Vagina (tissue), 2 donors: Measurements from ENCODE around the gene PLGRKT. TPM values are rescaled to one million over a fixed set of nuclear protein-coding genes. Genes with fewer than 3 reads are reported as not detected.

ENCODE experiments used
- DNase-seq, 2 donors: peaks; one replicate each; pipeline ENCODE4 v3.0.0-alpha.2; 2017; ENCODE audit errors: extremely low spot score in 2 of 2
- H3K27ac ChIP-seq: fragments of 200-600 bp; sonication (generic); one replicate; pipeline ENCODE4 v1.5.1; 2019
- H3K27me3 ChIP-seq: fragments of 200-600 bp; sonication (generic); one replicate; pipeline ENCODE4 v1.5.1; 2019
- H3K36me3 ChIP-seq, 2 donors: fragments of 200-600 bp; sonication (generic); one replicate each; pipeline ENCODE4 v1.5.1; 2017 to 2019
- H3K4me1 ChIP-seq: fragments of 200-600 bp; sonication (generic); one replicate; pipeline ENCODE4 v1.5.1; 2019
- H3K4me3 ChIP-seq, 2 donors: fragments of 200-600 bp; sonication (generic); 1 replicate in 1 of 2; 2 replicates in 1 of 2; pipeline ENCODE4 v1.5.1; 2016 to 2019
- H3K9me3 ChIP-seq: fragments of 200-600 bp; sonication (generic); one replicate; pipeline ENCODE4 v1.5.1; 2019
- CTCF ChIP-seq, 3 experiments: fragments of 450-650 bp in 2 of 3; fragments of 200-600 bp in 1 of 3; sonication (generic) in 1 of 3; IDR thresholded peaks; one replicate each; pipeline ENCODE4 v1.5.1; 2017 to 2019; ENCODE audit warnings: antibody characterized with exemption in 3 of 3, mild to moderate bottlenecking in 2 of 3, moderate library complexity in 2 of 3
- POLR2A ChIP-seq, 2 donors: fragments of 450-650 bp; IDR thresholded peaks; one replicate each; pipeline ENCODE4 v1.6.1; 2017; ENCODE audit warnings: antibody characterized with exemption in 2 of 2, mild to moderate bottlenecking in 2 of 2, moderate library complexity in 2 of 2
- POLR2AphosphoS5 ChIP-seq, 2 donors: sonication (generic); formaldehyde crosslinking; IDR thresholded peaks; one replicate each; pipeline ENCODE4 v1.9.0; 2017; ENCODE audit warnings: antibody characterized with exemption in 2 of 2, mild to moderate bottlenecking in 2 of 2, low read depth in 1 of 2; ENCODE audit not compliant: insufficient read depth in 1 of 2
- intact Hi-C: fragments of 100-400 bp; cut with DNase I; formaldehyde crosslinking; loops from one replicate; pipeline ENCODE4 v1.15.1; 2023
- total RNA-seq: library from RNA; depleted of rRNA; stranded (reverse); fragments of >200 nt; gene quantifications from one replicate; pipeline ENCODE4 v1.2.3, GENCODE V29; 2016

Gene PLGRKT
- total RNA-seq, 1 donor from 2014 or later = 10.1 TPM

DNA sequence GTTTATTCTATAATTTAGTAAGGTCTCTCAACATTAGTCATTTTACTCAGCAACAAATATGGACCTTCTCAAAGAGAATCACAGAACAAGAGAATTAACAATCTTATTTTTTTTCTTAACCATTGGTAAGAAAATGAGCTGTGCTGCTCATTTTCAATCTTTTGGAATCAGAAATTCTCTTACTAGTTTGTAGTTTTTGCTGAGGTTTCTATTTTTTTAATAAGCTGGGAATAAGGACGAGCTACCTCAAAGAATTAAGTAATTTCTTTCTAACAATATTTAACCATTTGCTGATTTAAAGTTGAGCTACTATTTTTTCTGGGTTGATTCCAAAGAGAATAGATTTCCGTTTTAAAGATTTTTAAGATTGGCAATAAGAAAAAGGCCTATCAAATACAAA is 44.2 kb downstream of the PLGRKT start:
- TF ChIP-seq CTCF (IDR thresholded peaks at IDR 0.05) = no peak
- TF ChIP-seq POLR2AphosphoS5 (IDR thresholded peaks at IDR 0.05; ENCODE audit: insufficient read depth in 1 of 2, low read depth in 1 of 2) = no peak
- TF ChIP-seq POLR2A (IDR thresholded peaks at IDR 0.05) = no peak
- Histone ChIP-seq H3K27me3 (no peaks in the 10 kb centered on the region), H3K4me3 (no peak overlapping the region), H3K9me3 (no peaks in the 10 kb centered on the region), H3K27ac (no peak overlapping the region), H3K4me1 (peaks cover 11% of the 10 kb centered on the region), H3K36me3 (no peaks in the 10 kb centered on the region)
- intact Hi-C loops = no loop called here
- DNase-seq = no peak

DNA sequence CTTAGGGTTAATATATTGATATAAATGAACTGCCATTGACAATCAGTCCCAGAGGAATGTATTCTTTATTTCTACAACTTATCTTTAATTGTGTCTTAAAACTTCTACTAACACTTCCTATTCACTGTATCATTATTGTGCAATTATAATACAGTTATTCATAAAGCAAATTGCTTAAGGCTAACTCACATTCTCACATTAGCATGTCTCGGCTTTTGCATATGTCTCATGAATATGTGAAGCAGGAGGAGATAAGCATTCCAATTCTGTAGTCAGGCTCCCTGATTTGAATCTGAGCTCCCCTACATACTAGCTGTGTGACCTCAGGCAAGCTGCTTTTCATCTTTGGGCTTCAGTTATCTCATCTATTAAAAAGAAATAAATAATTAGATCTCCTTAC is 45.4 kb downstream of the PLGRKT start:
- DNase-seq = no peak
- H3K27me3 ChIP-seq = no peaks in the 10 kb centered on the region
- intact Hi-C loops = no loop called here
- H3K36me3 ChIP-seq = no peaks in the 10 kb centered on the region
- no peak overlapping the region for H3K4me3 ChIP-seq
- H3K27ac ChIP-seq = no peak overlapping the region
- H3K4me1 ChIP-seq = peaks cover 11% of the 10 kb centered on the region
- TF ChIP-seq POLR2A (IDR thresholded peaks at IDR 0.05) = no peak
- no peak for TF ChIP-seq CTCF (IDR thresholded peaks at IDR 0.05)
- TF ChIP-seq POLR2AphosphoS5 (IDR thresholded peaks at IDR 0.05; ENCODE audit: insufficient read depth in 1 of 2, low read depth in 1 of 2) = no peak
- H3K9me3 ChIP-seq = no peaks in the 10 kb centered on the region

DNA sequence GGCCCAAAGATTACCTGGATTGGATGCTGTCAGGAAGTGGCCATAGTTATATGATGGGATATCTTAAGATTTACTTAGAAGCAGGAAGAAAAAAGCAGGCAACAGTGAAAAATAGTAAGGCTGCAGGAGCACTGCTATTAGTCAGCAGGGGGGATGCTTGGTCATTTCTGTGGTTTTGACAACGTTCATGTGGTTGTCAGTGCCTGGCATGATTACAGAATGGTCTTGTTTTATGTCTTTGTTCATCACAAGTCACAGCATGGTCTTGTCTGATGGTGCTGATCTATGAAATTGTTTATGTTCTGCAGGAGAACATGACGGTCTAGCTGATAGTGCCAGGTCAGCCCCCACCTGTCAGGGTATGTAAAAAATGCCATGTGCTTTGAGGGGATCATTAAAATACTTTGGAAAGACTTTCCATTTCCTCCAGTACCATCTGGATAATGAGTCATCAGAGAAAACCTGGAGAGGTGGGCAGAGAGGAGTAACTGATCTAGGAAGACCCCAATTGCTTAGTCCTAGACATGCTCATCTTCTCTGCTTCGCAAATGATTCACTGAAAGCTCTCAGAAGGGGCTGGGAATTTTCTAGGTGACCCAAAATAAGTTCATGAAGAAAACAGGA is 48.5 kb downstream of the PLGRKT start:
- TF ChIP-seq CTCF (IDR thresholded peaks at IDR 0.05) = no peak
- no peak for TF ChIP-seq POLR2A (IDR thresholded peaks at IDR 0.05)
- TF ChIP-seq POLR2AphosphoS5 (IDR thresholded peaks at IDR 0.05; ENCODE audit: insufficient read depth in 1 of 2, low read depth in 1 of 2) = no peak

GRCh38 chr9:5388026-5388819 is 49.5 kb downstream of the PLGRKT start:
- no peak overlapping the region for H3K4me3 ChIP-seq
- no peak for TF ChIP-seq POLR2AphosphoS5 (IDR thresholded peaks at IDR 0.05; ENCODE audit: insufficient read depth in 1 of 2, low read depth in 1 of 2)
- TF ChIP-seq POLR2A (IDR thresholded peaks at IDR 0.05) = no peak
- TF ChIP-seq CTCF (IDR thresholded peaks at IDR 0.05) = no peak
- no peaks in the 10 kb centered on the region for H3K9me3 ChIP-seq
- no peak overlapping the region for H3K27ac ChIP-seq
- no peaks in the 10 kb centered on the region for H3K27me3 ChIP-seq
- H3K4me1 ChIP-seq = peaks cover 11% of the 10 kb centered on the region
- DNase-seq = no peak
- H3K36me3 ChIP-seq = no peaks in the 10 kb centered on the region
- intact Hi-C loops = loop anchor here (10.0 kb wide), 1 partner anchor 83 kb away; the partner anchor contains the start of gene RLN2

More for the DNA sequence above, 48.5 kb downstream of the PLGRKT start:
- Histone ChIP-seq H3K4me1 (peaks cover 11% of the 10 kb centered on the region), H3K27me3 (no peaks in the 10 kb centered on the region), H3K36me3 (no peaks in the 10 kb centered on the region), H3K9me3 (no peaks in the 10 kb centered on the region), H3K27ac (no peak overlapping the region), H3K4me3 (no peak overlapping the region)
- intact Hi-C loops = loop anchor here (10.0 kb wide), 1 partner anchor 84 kb away; the partner anchor contains the start of gene RLN2
- DNase-seq = no peak

DNA sequence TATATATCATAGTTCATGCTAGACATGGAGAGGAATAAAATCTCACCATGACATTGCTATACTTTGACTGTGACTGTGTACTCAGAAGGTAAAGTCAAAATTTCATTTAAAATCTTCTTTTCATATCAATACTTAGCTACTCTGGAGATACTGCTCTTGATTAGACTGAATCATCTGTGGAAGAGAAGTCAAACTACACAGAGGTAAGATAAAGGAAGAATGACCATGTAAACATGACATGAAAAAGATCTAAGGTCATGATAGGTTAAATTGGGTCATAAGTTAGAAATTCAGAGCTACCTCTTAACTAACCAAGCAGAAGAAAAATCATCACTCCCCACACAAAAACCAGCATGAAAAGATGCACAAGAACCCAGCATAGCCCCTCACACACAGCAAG is 53.3 kb downstream of the PLGRKT start:
- Histone ChIP-seq H3K4me3 (no peak overlapping the region), H3K9me3 (no peaks in the 10 kb centered on the region), H3K36me3 (no peaks in the 10 kb centered on the region), H3K27me3 (no peaks in the 10 kb centered on the region), H3K4me1 (peaks cover 9% of the 10 kb centered on the region), H3K27ac (no peak overlapping the region)
- intact Hi-C loops = loop anchor here (10.0 kb wide), 1 partner anchor 80 kb away; the partner anchor contains the start of gene RLN2
- DNase-seq = no peak
- TF ChIP-seq CTCF (IDR thresholded peaks at IDR 0.05) (no peak), POLR2AphosphoS5 (IDR thresholded peaks at IDR 0.05; ENCODE audit: insufficient read depth in 1 of 2, low read depth in 1 of 2) (no peak), POLR2A (IDR thresholded peaks at IDR 0.05) (no peak)
